ENCODE data around the gene VRK2. TPM values are rescaled to one million over a fixed set of nuclear protein-coding genes. Genes with fewer than 3 reads are reported as not detected.

Gene VRK2
- total RNA-seq, 1 experiment from 2014 or later, result 42.8 TPM

DNA sequence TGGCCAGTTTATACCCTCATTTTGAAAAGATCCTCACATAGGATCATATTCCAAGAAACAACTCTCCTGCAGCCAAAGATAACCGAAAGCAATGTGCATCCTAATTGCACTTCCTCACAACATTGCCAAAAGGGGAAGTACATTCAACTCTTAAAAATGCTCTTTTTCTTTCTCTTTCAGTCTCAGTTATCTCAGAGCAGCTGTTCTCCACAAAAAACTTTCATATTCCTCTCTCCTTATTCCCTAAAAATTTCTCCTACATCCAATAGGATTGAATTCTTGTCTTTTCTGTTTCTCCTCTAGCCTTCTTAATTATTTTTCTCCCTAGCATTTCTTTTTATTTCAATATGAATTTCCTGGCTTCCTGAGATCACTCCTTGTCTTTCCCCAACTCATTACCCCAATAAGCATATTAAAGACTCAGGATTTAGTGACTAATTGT lies 7.4 kb upstream of the VRK2 start:
- DNase-seq, result no peak
- no peaks in the 10 kb centered on the region for H3K27me3 ChIP-seq (ENCODE audit: insufficient read depth, low read depth)
- H4K20me1 ChIP-seq (ENCODE audit: insufficient read depth), result no peaks in the 10 kb centered on the region
- H3K79me2 ChIP-seq (ENCODE audit: low read depth), result no peaks in the 10 kb centered on the region
- no TSS peak for BruUV-seq (replicated peaks)
- H3K27ac ChIP-seq, result no peak overlapping the region
- no peak overlapping the region for H2AFZ ChIP-seq
- ChIA-PET POLR2A (ENCODE audit: unreplicated experiment) (no interaction called here), CTCF (interaction anchor here (0.6 kb wide), 1 partner anchor 10 kb away, joined by 3 read pairs; no protein-coding TSS in a partner anchor)
- H3F3A ChIP-seq (ENCODE audit: insufficient read depth, low read depth), result peaks cover 8% of the 10 kb centered on the region; the same call in 1 of the 2 replicates
- peaks cover 18% of the 10 kb centered on the region for H3K4me1 ChIP-seq (replicated peaks; ENCODE audit: insufficient read depth)
- TF ChIP-seq, protein P1, sequence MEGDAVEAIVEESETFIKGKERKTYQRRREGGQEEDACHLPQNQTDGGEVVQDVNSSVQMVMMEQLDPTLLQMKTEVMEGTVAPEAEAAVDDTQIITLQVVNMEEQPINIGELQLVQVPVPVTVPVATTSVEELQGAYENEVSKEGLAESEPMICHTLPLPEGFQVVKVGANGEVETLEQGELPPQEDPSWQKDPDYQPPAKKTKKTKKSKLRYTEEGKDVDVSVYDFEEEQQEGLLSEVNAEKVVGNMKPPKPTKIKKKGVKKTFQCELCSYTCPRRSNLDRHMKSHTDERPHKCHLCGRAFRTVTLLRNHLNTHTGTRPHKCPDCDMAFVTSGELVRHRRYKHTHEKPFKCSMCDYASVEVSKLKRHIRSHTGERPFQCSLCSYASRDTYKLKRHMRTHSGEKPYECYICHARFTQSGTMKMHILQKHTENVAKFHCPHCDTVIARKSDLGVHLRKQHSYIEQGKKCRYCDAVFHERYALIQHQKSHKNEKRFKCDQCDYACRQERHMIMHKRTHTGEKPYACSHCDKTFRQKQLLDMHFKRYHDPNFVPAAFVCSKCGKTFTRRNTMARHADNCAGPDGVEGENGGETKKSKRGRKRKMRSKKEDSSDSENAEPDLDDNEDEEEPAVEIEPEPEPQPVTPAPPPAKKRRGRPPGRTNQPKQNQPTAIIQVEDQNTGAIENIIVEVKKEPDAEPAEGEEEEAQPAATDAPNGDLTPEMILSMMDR (conservative IDR thresholded peaks at IDR 0.05), result no peak
- TF ChIP-seq EZH2 (IDR thresholded peaks at IDR 0.05; ENCODE audit: low read depth), result no peak
- H3K9me3 ChIP-seq (ENCODE audit: insufficient read depth, low read depth), result peaks cover 4% of the 10 kb centered on the region; the same call in 1 of the 2 replicates
- intact Hi-C loops (cut with micrococcal nuclease; ENCODE audit: unreplicated experiment), result no loop called here
- H3K4me2 ChIP-seq, result no peak overlapping the region
- H3K36me3 ChIP-seq (ENCODE audit: low read depth), result no peaks in the 10 kb centered on the region
- no peaks in the 10 kb centered on the region for H3K9me2 ChIP-seq (ENCODE audit: insufficient read depth)
- no peak overlapping the region for H3K4me3 ChIP-seq

DNA sequence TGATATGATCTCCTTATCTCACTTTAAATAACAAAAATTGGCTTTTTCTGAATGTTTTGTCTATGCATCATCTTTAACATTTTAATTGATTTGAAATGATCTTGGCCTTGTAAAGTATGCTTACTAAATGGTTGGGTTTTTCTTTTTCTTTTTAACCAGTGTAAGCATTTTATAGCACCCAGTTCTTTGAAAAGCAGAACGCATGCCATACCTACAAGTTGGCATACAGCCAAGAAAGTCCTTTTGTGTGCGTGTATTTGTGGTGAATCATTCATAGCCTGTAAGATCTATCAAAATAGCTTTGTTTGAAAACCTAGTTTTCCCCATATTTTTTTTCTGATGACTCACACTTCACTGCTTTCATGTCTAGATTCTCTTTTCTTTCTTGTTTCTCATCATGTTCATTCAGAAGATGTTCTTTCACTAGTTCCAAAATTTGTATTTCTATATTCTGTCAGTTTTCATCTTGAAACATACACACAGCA lies 4.1 kb upstream of the VRK2 start:
- TF ChIP-seq, protein P1 (conservative IDR thresholded peaks at IDR 0.05), result no peak
- no peak for TF ChIP-seq EZH2 (IDR thresholded peaks at IDR 0.05; ENCODE audit: low read depth)
- intact Hi-C loops (cut with micrococcal nuclease; ENCODE audit: unreplicated experiment), result loop anchor here (1.0 kb wide), 1 partner anchor 71 kb away; no protein-coding TSS in a partner anchor
- Histone ChIP-seq H3K79me2 (ENCODE audit: low read depth) (peaks cover 6% of the 10 kb centered on the region), H3K27ac (peak overlapping the region; percentile 28), H4K20me1 (ENCODE audit: insufficient read depth) (no peaks in the 10 kb centered on the region), H3F3A (ENCODE audit: insufficient read depth, low read depth) (peaks cover 17% of the 10 kb centered on the region), H3K4me2 (peak overlapping the region; percentile 52), H3K9me2 (ENCODE audit: insufficient read depth) (no peaks in the 10 kb centered on the region), H3K4me1 (replicated peaks; ENCODE audit: insufficient read depth) (peaks cover 29% of the 10 kb centered on the region), H2AFZ (no peak overlapping the region), H3K4me3 (no peak overlapping the region), H3K36me3 (ENCODE audit: low read depth) (no peaks in the 10 kb centered on the region), H3K27me3 (ENCODE audit: insufficient read depth, low read depth) (no peaks in the 10 kb centered on the region), H3K9me3 (ENCODE audit: insufficient read depth, low read depth) (peaks cover 1% of the 10 kb centered on the region; the same call in 1 of the 2 replicates)
- BruUV-seq (replicated peaks), result no TSS peak
- ChIA-PET POLR2A (ENCODE audit: unreplicated experiment) (interaction anchor here (0.5 kb wide), 1 partner anchor 199 kb away, joined by 4 read pairs; the partner anchor contains the start of gene FANCL), CTCF (no interaction called here)
- peak; percentile 57 to 88 for DNase-seq

DNA sequence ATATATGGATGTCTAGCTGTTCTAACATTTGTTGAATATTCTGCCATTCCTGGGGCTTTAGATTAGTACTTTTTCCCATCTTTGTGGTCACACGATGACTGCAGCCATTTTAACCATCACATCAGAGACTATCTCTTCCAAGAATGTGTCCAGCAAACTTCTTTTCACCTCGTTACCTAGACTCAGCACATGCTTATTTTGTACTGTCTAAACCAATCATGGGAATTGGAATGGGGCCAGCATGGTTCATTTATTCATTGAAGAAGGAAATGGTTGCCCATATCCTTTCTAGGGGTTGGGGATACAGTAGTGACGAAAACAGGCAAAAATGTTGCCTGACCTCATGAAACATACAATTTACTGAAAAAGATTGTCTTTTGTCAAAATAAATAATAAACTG lies 2.5 kb upstream of the VRK2 start:
- peaks cover 41% of the 10 kb centered on the region for H3K4me1 ChIP-seq (replicated peaks; ENCODE audit: insufficient read depth)

More for the DNA sequence above, 2.5 kb upstream of the VRK2 start:
- H3K27me3 ChIP-seq (ENCODE audit: insufficient read depth, low read depth), result no peaks in the 10 kb centered on the region
- no peak overlapping the region for H3K27ac ChIP-seq
- peaks cover 3% of the 10 kb centered on the region for H3K36me3 ChIP-seq (ENCODE audit: low read depth)
- no peak for DNase-seq
- H2AFZ ChIP-seq, result no peak overlapping the region
- intact Hi-C loops (cut with micrococcal nuclease; ENCODE audit: unreplicated experiment), result no loop called here
- no peaks in the 10 kb centered on the region for H3K9me2 ChIP-seq (ENCODE audit: insufficient read depth)
- BruUV-seq (replicated peaks), result no TSS peak
- ChIA-PET POLR2A (ENCODE audit: unreplicated experiment) (no interaction called here), CTCF (no interaction called here)
- TF ChIP-seq EZH2 (IDR thresholded peaks at IDR 0.05; ENCODE audit: low read depth), result no peak
- TF ChIP-seq, protein P1 (conservative IDR thresholded peaks at IDR 0.05), result no peak
- H3K79me2 ChIP-seq (ENCODE audit: low read depth), result peaks cover 22% of the 10 kb centered on the region
- no peaks in the 10 kb centered on the region; the same call in 1 of the 2 replicates for H3K9me3 ChIP-seq (ENCODE audit: insufficient read depth, low read depth)
- no peaks in the 10 kb centered on the region for H4K20me1 ChIP-seq (ENCODE audit: insufficient read depth)
- H3F3A ChIP-seq (ENCODE audit: insufficient read depth, low read depth), result peaks cover 17% of the 10 kb centered on the region
- no peak overlapping the region for H3K4me3 ChIP-seq
- H3K4me2 ChIP-seq, result no peak overlapping the region

Data from PC-9 (cell line).